Pancreas (tissue), 10 donors: ENCODE measurements around the gene GNAS. TPM values are rescaled to one million over a fixed set of nuclear protein-coding genes. Genes with fewer than 3 reads are reported as not detected.
A peak's percentile ranks its signal among the peaks of the same experiment; 100 is the strongest.

ENCODE experiments used
- ATAC-seq, 4 donors: fragments of 200-7000 bp; cut with Tn5 transposase; one replicate each; pipeline versions ENCODE4 v1.8.0 to v1.9.1; 2020; ENCODE audit warnings: mild to moderate bottlenecking in 4 of 4, moderate library complexity in 4 of 4
- DNase-seq, 6 donors: peaks; one replicate each; pipeline ENCODE4 v3.0.0-alpha.2; 2020
- FAIRE-seq: peaks from 2 replicates; lab custom pipeline; 2012; peaks lifted over from hg19 to GRCh38; lab: Jason Lieb, UNC
- H3K27ac ChIP-seq, 4 donors: fragments of 200-600 bp; sonication (generic); 1 replicate in 3 of 4; 2 replicates in 1 of 4; pipeline versions ENCODE4 v1.5.0 to v1.8.0; 2020
- H3K27me3 ChIP-seq, 4 donors: fragments of 200-600 bp; one replicate each; pipeline ENCODE4 v1.8.0; 2021
- H3K36me3 ChIP-seq, 3 donors: fragments of 200-600 bp; sonication (generic) in 1 of 3; one replicate each; pipeline versions ENCODE4 v1.5.0 to v1.8.0; 2020 to 2021
- H3K4me1 ChIP-seq, 3 donors: fragments of 200-600 bp; one replicate each; pipeline ENCODE4 v1.8.0; 2021
- H3K4me3 ChIP-seq, 4 donors: fragments of 200-600 bp; sonication (generic) in 2 of 4; one replicate each; pipeline versions ENCODE4 v1.5.0 to v1.8.0; 2020 to 2021
- H3K9me3 ChIP-seq, 4 donors: fragments of 200-600 bp; one replicate each; pipeline ENCODE4 v1.8.0; 2021
- WGBS, 2 donors: extraction: QIAGEN DNeasy Blood & Tissue Kit; methylation state at CpG; one replicate each; pipeline ENCODE4 v1.1.7; 2013; 5-methylcytosine and 5-hydroxymethylcytosine counted together
- intact Hi-C, 3 donors: fragments of 100-400 bp; cut with DNase I; formaldehyde crosslinking; loops; one replicate each; pipeline versions ENCODE4 v1.11.1 to v1.14.2; 2022
- polyA plus RNA-seq, 2 donors: library from polyadenylated mRNA; stranded (reverse); fragments of 200-250 nt; gene quantifications; one replicate each; pipeline ENCODE4 v1.2.3, GENCODE V29; 2013
- total RNA-seq, 6 donors: library from RNA; stranded (reverse); fragmentation: NEBNext Ultra II Directional in 4 of 6; extraction: Animal tissue kit (Norgen Biotek cat#: 25700) in 4 of 6; gene quantifications; one replicate each; pipeline versions ENCODE4 v1.2.1 to v1.2.4, GENCODE V29; 2021 to 2023
- TF ChIP-seq, protein P1 (sequence below), 4 donors: fragments of 200-600 bp; sonication (generic) in 3 of 4; IDR thresholded peaks; one replicate each; pipeline versions ENCODE4 v1.5.0 to v1.8.0; 2021; ENCODE audit warnings: antibody characterized with exemption in 4 of 4
- donor health status: healthy with polysubstance abuse.
- donor health status: DM: no; HTN: no; CAD: no; lungs with moderate emphysema.
- donor health status: DM: no; HTN: no; CAD: no.
- donor health status: control.
- donor health status: control.
- donor health status: Bipolar disorder and iron deficiency.
- donor health status: DM: yes; HTN: yes; CAD: no.
- donor health status: DM: no; HTN: no; CAD: no.
- donor health status: DM: no; HTN: no; CAD: no.
- donor health status: DM: yes; HTN: yes; CAD: no.

Gene GNAS
- total and polyA plus RNA-seq, 8 donors = 349 to 2,220 (median 627) TPM

DNA sequence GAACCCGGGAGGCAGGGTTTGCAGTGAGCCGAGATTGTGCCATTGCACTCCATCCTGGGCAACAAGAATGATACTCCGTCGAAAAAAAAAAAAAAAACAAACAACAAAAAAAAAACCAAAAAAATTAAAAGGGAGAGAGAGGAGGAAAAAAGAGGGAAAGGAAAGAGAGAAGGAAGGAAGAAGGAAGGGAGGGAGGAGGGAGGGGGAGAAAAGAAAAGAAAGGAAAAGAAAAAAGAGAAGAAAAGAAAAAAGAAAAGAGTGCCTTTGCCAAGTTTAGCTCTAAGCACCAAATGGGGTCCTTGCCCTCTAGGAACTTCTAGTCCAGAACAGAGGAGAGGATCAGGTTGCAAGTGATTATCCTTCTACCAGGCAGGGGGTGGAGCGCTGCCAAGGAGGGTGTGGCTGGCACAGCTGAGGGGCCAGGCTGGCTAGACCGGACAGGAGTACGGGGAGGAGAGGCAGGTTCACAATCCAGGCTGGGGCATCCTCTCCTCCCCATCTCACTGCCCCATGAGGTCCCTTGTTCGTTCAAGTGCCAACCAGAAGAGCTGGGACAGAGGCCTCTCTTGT, 19.1 kb downstream of the GNAS start:
- H3K27me3 ChIP-seq = no peaks in the 10 kb centered on the region
- ATAC-seq = no peak
- H3K36me3 ChIP-seq = no peaks in the 10 kb centered on the region
- TF ChIP-seq, protein P1, sequence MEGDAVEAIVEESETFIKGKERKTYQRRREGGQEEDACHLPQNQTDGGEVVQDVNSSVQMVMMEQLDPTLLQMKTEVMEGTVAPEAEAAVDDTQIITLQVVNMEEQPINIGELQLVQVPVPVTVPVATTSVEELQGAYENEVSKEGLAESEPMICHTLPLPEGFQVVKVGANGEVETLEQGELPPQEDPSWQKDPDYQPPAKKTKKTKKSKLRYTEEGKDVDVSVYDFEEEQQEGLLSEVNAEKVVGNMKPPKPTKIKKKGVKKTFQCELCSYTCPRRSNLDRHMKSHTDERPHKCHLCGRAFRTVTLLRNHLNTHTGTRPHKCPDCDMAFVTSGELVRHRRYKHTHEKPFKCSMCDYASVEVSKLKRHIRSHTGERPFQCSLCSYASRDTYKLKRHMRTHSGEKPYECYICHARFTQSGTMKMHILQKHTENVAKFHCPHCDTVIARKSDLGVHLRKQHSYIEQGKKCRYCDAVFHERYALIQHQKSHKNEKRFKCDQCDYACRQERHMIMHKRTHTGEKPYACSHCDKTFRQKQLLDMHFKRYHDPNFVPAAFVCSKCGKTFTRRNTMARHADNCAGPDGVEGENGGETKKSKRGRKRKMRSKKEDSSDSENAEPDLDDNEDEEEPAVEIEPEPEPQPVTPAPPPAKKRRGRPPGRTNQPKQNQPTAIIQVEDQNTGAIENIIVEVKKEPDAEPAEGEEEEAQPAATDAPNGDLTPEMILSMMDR (IDR thresholded peaks at IDR 0.05) = no peak
- DNase-seq = peak in 1 of 6 donors; percentile 61
- no peaks in the 10 kb centered on the region for H3K9me3 ChIP-seq
- intact Hi-C loops = loop anchor here in 2 of 3 donors (5.0 to 10.0 kb wide), 2 partner anchors 351 to 353 kb away; no protein-coding TSS in a partner anchor
- H3K4me1 ChIP-seq = no peaks in the 10 kb centered on the region
- 76 to 79% methylated on average over 8 of the region's 8 CpGs for WGBS, 2 donors
- no peak overlapping the region for H3K4me3 ChIP-seq
- no peak for FAIRE-seq
- no peak overlapping the region for H3K27ac ChIP-seq

DNA sequence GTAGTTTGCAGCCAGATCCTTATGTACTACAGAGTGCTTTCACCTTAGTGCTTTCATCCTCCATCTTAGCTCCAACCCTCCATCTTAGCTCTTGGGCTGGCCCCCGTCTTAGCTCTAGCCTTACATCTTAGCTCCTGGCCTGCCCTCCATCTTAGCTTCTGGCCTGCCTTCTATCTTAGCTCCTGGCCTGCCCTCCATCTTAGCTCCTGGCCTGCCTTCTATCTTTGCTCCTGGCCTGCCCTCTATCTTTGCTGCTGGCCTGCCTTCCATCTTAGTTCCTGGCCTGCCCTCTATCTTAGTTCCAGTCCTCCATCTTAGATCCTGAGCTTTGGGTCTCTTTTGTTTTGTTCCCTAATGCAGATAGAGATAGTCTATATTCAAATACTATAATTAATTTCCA, 22.0 kb downstream of the GNAS start:
- FAIRE-seq = no peak

GRCh38 chr20:58875111-58875510, 22.6 kb downstream of the GNAS start:
- H3K9me3 ChIP-seq = no peaks in the 10 kb centered on the region
- no peaks in the 10 kb centered on the region for H3K4me1 ChIP-seq
- intact Hi-C loops = loop anchor here in 1 of 3 donors (10.0 kb wide), 1 partner anchor 350 kb away; no protein-coding TSS in a partner anchor
- ATAC-seq (no peak), FAIRE-seq (no peak), DNase-seq (no peak)
- no peaks in the 10 kb centered on the region for H3K36me3 ChIP-seq
- TF ChIP-seq, protein P1 (IDR thresholded peaks at IDR 0.05) = no peak
- no peak overlapping the region for H3K4me3 ChIP-seq
- no peaks in the 10 kb centered on the region for H3K27me3 ChIP-seq
- 81 to 87% methylated on average over 3 of the region's 3 CpGs for WGBS, 2 donors
- no peak overlapping the region for H3K27ac ChIP-seq

More for the DNA sequence above, 22.0 kb downstream of the GNAS start:
- no peak for ATAC-seq
- Histone ChIP-seq H3K36me3 (no peaks in the 10 kb centered on the region), H3K9me3 (no peaks in the 10 kb centered on the region), H3K27me3 (no peaks in the 10 kb centered on the region), H3K4me3 (no peak overlapping the region), H3K27ac (no peak overlapping the region), H3K4me1 (no peaks in the 10 kb centered on the region)
- 98 to 100% methylated on average over 1 of the region's 1 CpG for WGBS, 2 donors
- intact Hi-C loops = loop anchor here in 2 of 3 donors (5.0 to 10.0 kb wide), 2 partner anchors 348 to 350 kb away; no protein-coding TSS in a partner anchor
- TF ChIP-seq, protein P1 (IDR thresholded peaks at IDR 0.05) = no peak
- no peak for DNase-seq

GRCh38 chr20:58875541-58876134, 23.1 kb downstream of the GNAS start:
- TF ChIP-seq, protein P1 (IDR thresholded peaks at IDR 0.05) = no peak
- Histone ChIP-seq H3K4me1 (no peaks in the 10 kb centered on the region), H3K4me3 (no peak overlapping the region), H3K27ac (no peak overlapping the region), H3K9me3 (no peaks in the 10 kb centered on the region), H3K27me3 (no peaks in the 10 kb centered on the region), H3K36me3 (no peaks in the 10 kb centered on the region)
- DNase-seq (no peak), FAIRE-seq (no peak), ATAC-seq (peak in 1 of 4 donors; percentile 31)
- 82 to 86% methylated on average over 12 of the region's 12 CpGs for WGBS, 2 donors
- intact Hi-C loops = loop anchor here in 1 of 3 donors (10.0 kb wide), 1 partner anchor 349 kb away; no protein-coding TSS in a partner anchor

DNA sequence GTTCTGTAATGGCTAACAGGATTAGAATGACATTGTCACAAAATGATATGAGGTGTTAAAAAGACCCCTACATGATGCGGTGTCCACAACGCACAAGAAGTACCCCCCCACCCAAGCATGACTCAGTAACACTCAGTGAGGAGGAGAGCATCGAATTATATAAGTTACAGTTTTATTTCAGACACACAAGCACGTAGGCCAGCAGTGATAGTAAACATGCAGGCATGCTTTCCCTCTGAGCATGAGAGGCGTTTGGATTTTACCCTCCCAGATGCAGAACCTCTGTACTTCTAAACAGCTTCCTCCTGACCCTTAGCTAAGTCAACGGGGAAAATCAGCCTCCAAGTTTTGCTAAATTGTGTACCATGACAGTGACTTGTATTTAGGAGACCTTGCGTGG, 23.9 kb downstream of the GNAS start:
- FAIRE-seq = no peak
- H3K4me1 ChIP-seq = no peaks in the 10 kb centered on the region
- no peak overlapping the region for H3K27ac ChIP-seq
- intact Hi-C loops = loop anchor here in 1 of 3 donors (10.0 kb wide), 1 partner anchor 348 kb away; no protein-coding TSS in a partner anchor
- WGBS, 2 donors = 71% methylated on average over 7 of the region's 7 CpGs
- no peaks in the 10 kb centered on the region for H3K9me3 ChIP-seq
- H3K27me3 ChIP-seq = no peaks in the 10 kb centered on the region
- no peak overlapping the region for H3K4me3 ChIP-seq
- ATAC-seq = no peak
- TF ChIP-seq, protein P1 (IDR thresholded peaks at IDR 0.05) = no peak
- H3K36me3 ChIP-seq = no peaks in the 10 kb centered on the region
- no peak for DNase-seq
